Right lung (tissue), 10 donors: ENCODE data around the gene CCDC7. TPM values are rescaled to one million over a fixed set of nuclear protein-coding genes. Genes with fewer than 3 reads are reported as not detected.
"Not testable (repeated sequence)": the region's sequence is repeated elsewhere in the genome, so short reads cannot be mapped to it uniquely, and the experiment has no call there.

Source experiments
- DNase-seq, 2 donors: peaks; one replicate each; pipeline ENCODE4 v3.0.0-alpha.2; 2013
- long read RNA-seq, 8 donors: transcript quantifications; one replicate each; lab custom pipeline, GENCODE V29; 2026
- polyA plus RNA-seq, 5 donors: library from polyadenylated mRNA; unstranded; fragments of 120-200 nt; gene quantifications; one replicate each; pipeline versions ENCODE4 v1.2.1 to v1.2.3, GENCODE V29; 2013; ENCODE audit warnings: inconsistent platforms in 1 of 5, low replicate concordance in 1 of 5; ENCODE audit not compliant: insufficient read length in 5 of 5, insufficient read depth in 1 of 5

Gene CCDC7
- polyA plus RNA-seq = 10 to 100 TPM in 1 of 5 donors, 1 to 10 TPM in 4; 3.8 to 10.3 (median 6.3) TPM
- long read RNA-seq, donor 1 = 0 reads
- long read RNA-seq, donor 2, partial matches to known transcripts = 203 of 305 reads
- long read RNA-seq, donor 2, other reads (novel, unspliced or antisense) = 102 of 305 reads
- long read RNA-seq, donor 3 = 0 reads
- long read RNA-seq, donor 4 = 0 reads
- long read RNA-seq, donor 5, partial matches to known transcripts = 509 of 698 reads
- long read RNA-seq, donor 5, other reads (novel, unspliced or antisense) = 189 of 698 reads
- long read RNA-seq, donor 6 = 0 reads
- long read RNA-seq, donor 7 = 0 reads
- long read RNA-seq, donor 8, partial matches to known transcripts = 102 of 192 reads
- long read RNA-seq, donor 8, other reads (novel, unspliced or antisense) = 90 of 192 reads

DNA sequence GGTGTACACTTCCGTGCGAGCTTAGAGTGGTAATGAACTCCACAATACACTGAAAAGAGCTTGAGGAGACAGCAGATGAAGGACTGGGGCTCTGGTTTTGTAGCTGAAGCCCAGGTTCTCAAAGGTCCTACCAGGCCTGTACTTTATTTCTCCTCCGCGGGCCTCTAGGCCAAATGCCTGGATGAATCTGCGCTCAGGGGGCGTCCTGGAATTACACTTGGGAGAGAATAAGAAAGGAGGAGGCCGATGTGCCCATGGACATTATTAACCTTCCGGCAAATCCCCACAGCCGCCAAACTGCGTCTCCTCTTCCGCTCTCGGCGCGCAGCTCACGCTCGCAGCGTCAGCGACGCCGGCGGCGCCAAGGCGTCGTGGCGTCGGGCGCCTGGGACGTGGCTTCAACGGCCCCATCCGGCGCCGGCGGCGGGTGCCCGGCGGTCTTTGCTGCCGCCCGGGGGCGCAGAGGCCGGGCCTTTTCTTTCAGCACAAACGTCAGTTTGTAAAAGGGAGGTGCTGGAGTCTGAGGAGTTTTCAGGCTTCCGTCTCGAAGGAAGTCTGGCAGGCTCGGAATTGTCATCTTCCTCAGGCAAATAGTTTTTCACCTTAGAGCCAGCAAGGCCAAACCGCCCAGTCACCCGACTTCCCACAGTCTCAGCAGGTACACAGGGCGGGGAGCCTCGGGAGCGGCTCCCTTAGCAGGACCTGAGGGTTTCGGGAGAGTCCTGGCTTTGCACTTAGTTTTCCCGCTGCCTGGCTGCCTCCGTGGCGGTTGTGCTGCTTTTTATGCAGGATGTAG lies at the start of gene CCDC7:
TSS of gene CCDC7 (plus strand) at position 401 of the 796 bp plus-strand sequence. CDS start 5,503 bp downstream, outside the sequence.
- peak; percentile 91 to 93 for DNase-seq

GRCh38 chr10:32397163-32397562 lies 48.8 kb upstream of the CCDC7 start:
- not testable (repeated sequence) for DNase-seq

DNA sequence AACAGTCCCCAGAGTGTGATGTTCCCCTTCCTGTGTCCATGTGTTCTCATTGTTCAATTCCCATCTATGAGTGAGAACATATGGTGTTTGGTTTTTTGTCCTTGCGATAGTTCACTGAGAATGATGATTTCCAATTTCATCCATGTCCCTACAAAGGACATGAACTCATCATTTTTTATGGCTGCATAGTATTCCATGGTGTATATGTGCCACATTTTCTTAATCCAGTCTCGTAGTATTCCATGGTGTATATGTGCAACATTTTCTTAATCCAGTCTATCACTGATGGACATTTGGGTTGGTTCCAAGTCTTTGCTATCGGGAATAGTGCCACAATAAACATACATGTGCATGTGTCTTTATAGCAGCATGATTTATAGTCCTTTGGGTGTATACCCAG lies 46.2 kb upstream of the CCDC7 start:
- not testable (repeated sequence) for DNase-seq

- DNase-seq = no peak
Measured at GRCh38 chr10:32400961-32401360, 45.0 kb upstream of the CCDC7 start.

- no peak for DNase-seq
Measured at GRCh38 chr10:32402499-32402898, 43.4 kb upstream of the CCDC7 start.

- no peak for DNase-seq
Measured at GRCh38 chr10:32403091-32403490, 42.8 kb upstream of the CCDC7 start.

GRCh38 chr10:32408690-32409089 lies 37.2 kb upstream of the CCDC7 start:
- no peak for DNase-seq

GRCh38 chr10:32409741-32410140 lies 36.2 kb upstream of the CCDC7 start:
- DNase-seq = no peak

- DNase-seq = no peak
Measured at GRCh38 chr10:32410569-32410968, 35.4 kb upstream of the CCDC7 start.

GRCh38 chr10:32411797-32412498 lies 34.0 kb upstream of the CCDC7 start:
- DNase-seq = no peak

GRCh38 chr10:32412499-32412853 lies 33.5 kb upstream of the CCDC7 start:
- no peak for DNase-seq

DNA sequence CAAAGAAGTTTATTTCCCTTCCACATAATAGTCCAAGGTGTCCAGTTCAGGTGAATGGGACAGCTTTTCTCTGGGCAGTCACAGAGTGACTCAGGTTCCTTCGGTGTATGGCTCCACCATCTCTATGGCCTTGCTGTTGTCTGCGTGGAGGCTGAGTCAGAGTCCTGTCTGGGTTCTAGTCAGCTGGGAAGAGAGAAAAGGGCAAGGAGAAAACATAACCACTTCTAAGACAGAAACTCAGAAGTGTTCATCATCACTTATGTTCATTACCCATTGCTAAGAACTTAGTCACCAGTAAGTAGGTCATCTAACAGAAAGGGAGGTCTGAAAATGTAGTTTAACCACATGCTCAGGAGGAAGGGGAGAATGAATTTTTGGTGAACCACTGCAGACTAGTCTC lies 32.4 kb upstream of the CCDC7 start:
- DNase-seq = no peak

DNA sequence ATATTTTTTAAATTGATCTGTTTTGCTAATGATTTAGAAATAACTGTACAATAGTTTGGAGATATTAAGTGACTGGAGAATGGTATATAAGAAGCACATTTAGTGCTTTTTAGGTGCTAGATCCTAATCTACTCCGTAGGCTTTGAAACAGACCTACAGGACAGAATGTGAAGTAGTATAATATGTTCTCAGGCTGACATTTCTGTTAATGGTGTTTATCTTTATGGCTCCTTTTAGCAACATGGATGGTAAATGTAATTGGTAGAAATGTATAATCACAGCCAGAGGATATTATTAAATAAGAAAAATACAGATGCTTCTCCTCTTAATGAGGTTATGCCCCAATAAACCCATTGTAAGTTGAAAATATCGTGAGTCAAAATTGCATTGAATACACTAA lies 30.6 kb upstream of the CCDC7 start:
- DNase-seq = no peak

DNA sequence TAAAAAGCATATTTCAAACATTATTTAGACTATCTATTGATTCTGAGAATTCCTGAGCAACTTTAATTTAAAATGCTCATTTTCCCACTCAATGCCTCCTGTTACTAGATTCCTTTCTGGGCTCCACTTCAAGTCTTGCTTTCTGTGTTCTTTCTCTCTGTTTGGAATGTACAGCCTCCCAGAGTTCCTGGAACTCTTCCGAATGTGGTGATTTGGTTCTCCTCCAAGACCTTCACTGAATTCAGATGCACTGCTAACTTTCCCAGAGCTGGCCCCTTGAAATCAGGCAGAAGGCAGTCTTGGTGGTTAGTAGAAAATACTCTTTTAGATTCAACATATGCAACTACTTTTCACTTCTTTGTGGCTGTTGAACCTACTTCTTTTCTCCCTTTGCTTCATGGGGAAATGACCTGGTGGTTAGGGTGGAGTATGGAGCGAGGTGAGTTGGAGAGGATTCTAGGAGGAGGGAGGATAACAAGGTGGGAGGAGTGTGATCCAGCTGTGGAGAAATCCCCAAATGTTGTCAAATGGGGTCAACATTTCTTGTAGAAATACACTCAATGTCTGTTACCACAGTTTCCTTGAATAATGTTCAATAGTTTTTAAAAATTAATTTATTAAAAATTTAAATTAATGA lies 27.9 kb upstream of the CCDC7 start:
- DNase-seq = peak; percentile 88 to 93

- DNase-seq = no peak
Measured at GRCh38 chr10:32418572-32418971, 27.4 kb upstream of the CCDC7 start.

GRCh38 chr10:32419615-32420014 lies 26.3 kb upstream of the CCDC7 start:
- DNase-seq = no peak

GRCh38 chr10:32426186-32426585 lies 19.8 kb upstream of the CCDC7 start:
- no peak for DNase-seq

DNA sequence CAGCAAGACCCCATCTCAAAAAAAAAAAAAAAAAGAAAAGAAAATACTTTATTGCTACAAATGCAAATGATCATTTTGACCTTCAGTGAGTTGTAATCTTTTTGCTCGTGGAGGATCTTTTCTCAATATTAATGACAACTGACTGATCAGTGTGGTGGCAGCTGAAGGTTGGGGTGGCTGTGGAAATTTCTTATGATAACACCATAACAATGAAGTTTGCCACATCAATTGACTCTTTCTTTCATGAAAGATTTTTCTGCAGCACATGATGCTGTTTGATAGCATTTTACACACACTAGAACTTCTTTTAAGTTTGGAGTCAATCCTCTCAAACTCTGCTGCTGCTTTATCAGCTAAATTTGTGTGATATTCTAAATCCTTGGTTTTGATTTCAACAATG lies 12.4 kb upstream of the CCDC7 start:
- no peak for DNase-seq

GRCh38 chr10:32436215-32436614 lies 9.7 kb upstream of the CCDC7 start:
- DNase-seq = no peak

- DNase-seq = no peak
Measured at GRCh38 chr10:32437334-32437733, 8.6 kb upstream of the CCDC7 start.

DNA sequence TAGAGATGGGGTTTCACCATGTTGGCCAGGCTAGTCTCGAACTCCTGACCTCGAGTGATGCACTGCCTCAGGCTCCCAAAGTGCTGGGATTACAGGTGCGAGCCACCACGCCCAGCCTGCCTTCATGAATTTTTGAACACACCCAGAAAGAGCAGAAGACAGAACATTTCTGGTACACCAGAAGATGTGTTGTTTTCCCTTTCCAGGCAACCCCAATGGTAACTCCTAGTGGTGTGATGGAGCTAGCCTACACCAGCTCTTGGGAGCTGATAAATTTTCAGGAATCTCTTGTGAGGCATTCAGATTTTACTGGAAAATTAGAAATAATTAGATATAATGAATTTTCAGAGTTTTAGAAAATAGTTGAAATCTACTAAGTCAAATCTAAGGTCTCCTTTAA lies 904 bp upstream of the CCDC7 start:
- no peak for DNase-seq
